ENCODE measurements around the gene ANXA11.

The ANXA11 gene

GRCh38 chr10:80161321-80162083, 43.8 kb downstream of the ANXA11 start:
- Histone ChIP-seq H3K9me2 (ENCODE audit: low read depth, low read length) (no peaks in the 10 kb centered on the region), H3K36me3 (ENCODE audit: insufficient read depth, low read length) (peaks cover 90% of the 10 kb centered on the region), H3K9ac (ENCODE audit: low read length) (no peak overlapping the region), H4K20me1 (ENCODE audit: insufficient read depth, low read length) (no peaks in the 10 kb centered on the region), H3F3A (ENCODE audit: insufficient read depth, low read length) (no peaks in the 10 kb centered on the region), H3K4me3 (ENCODE audit: low read depth, low read length, poor library complexity, severe bottlenecking) (no peak overlapping the region), H3K4me2 (ENCODE audit: low read length) (no peak overlapping the region), H3K79me2 (ENCODE audit: insufficient read depth, low read length) (no peaks in the 10 kb centered on the region), H2AFZ (ENCODE audit: low read length) (no peak overlapping the region), H3K4me1 (ENCODE audit: insufficient read depth, low read length, severe bottlenecking) (no peaks in the 10 kb centered on the region), H3K27ac (ENCODE audit: low read depth, low read length, poor library complexity, severe bottlenecking) (no peak overlapping the region), H3K27me3 (ENCODE audit: insufficient read depth, low read length) (no peaks in the 10 kb centered on the region), H3K9me3 (ENCODE audit: low read length) (no peaks in the 10 kb centered on the region)
- peak; percentile 39; the same call in 1 of the 2 replicates for TF ChIP-seq CTCF (IDR thresholded peaks at IDR 0.05; ENCODE audit: low read length)
- TF ChIP-seq EZH2 (IDR thresholded peaks at IDR 0.05; ENCODE audit: borderline replicate concordance, low read length): no peak

GRCh38 chr10:80160361-80161320, 44.7 kb downstream of the ANXA11 start:
- H2AFZ ChIP-seq (ENCODE audit: low read length): no peak overlapping the region
- H3F3A ChIP-seq (ENCODE audit: insufficient read depth, low read length): no peaks in the 10 kb centered on the region
- no peaks in the 10 kb centered on the region for H3K27me3 ChIP-seq (ENCODE audit: insufficient read depth, low read length)
- no peak overlapping the region for H3K27ac ChIP-seq (ENCODE audit: low read depth, low read length, poor library complexity, severe bottlenecking)
- H3K9me3 ChIP-seq (ENCODE audit: low read length): no peaks in the 10 kb centered on the region
- H3K4me1 ChIP-seq (ENCODE audit: insufficient read depth, low read length, severe bottlenecking): no peaks in the 10 kb centered on the region
- H3K9me2 ChIP-seq (ENCODE audit: low read depth, low read length): no peaks in the 10 kb centered on the region
- H3K36me3 ChIP-seq (ENCODE audit: insufficient read depth, low read length): peaks cover 91% of the 10 kb centered on the region
- H3K79me2 ChIP-seq (ENCODE audit: insufficient read depth, low read length): no peaks in the 10 kb centered on the region
- H3K4me3 ChIP-seq (ENCODE audit: low read depth, low read length, poor library complexity, severe bottlenecking): no peak overlapping the region
- H3K9ac ChIP-seq (ENCODE audit: low read length): no peak overlapping the region
- no peak for TF ChIP-seq EZH2 (IDR thresholded peaks at IDR 0.05; ENCODE audit: borderline replicate concordance, low read length)
- no peak for TF ChIP-seq CTCF (IDR thresholded peaks at IDR 0.05; ENCODE audit: low read length)
- H4K20me1 ChIP-seq (ENCODE audit: insufficient read depth, low read length): no peaks in the 10 kb centered on the region
- no peak overlapping the region for H3K4me2 ChIP-seq (ENCODE audit: low read length)

- no peaks in the 10 kb centered on the region for H3F3A ChIP-seq (ENCODE audit: insufficient read depth, low read length)
- no peak for TF ChIP-seq CTCF (IDR thresholded peaks at IDR 0.05; ENCODE audit: low read length)
- no peak for TF ChIP-seq EZH2 (IDR thresholded peaks at IDR 0.05; ENCODE audit: borderline replicate concordance, low read length)
- H2AFZ ChIP-seq (ENCODE audit: low read length): no peak overlapping the region
- H3K79me2 ChIP-seq (ENCODE audit: insufficient read depth, low read length): no peaks in the 10 kb centered on the region
- H4K20me1 ChIP-seq (ENCODE audit: insufficient read depth, low read length): no peaks in the 10 kb centered on the region
- no peak overlapping the region for H3K4me2 ChIP-seq (ENCODE audit: low read length)
- no peaks in the 10 kb centered on the region for H3K9me3 ChIP-seq (ENCODE audit: low read length)
- H3K27ac ChIP-seq (ENCODE audit: low read depth, low read length, poor library complexity, severe bottlenecking): no peak overlapping the region
- H3K4me3 ChIP-seq (ENCODE audit: low read depth, low read length, poor library complexity, severe bottlenecking): no peak overlapping the region
- H3K27me3 ChIP-seq (ENCODE audit: insufficient read depth, low read length): no peaks in the 10 kb centered on the region
- H3K9me2 ChIP-seq (ENCODE audit: low read depth, low read length): no peaks in the 10 kb centered on the region
- no peaks in the 10 kb centered on the region for H3K4me1 ChIP-seq (ENCODE audit: insufficient read depth, low read length, severe bottlenecking)
- H3K36me3 ChIP-seq (ENCODE audit: insufficient read depth, low read length): peaks cover 93% of the 10 kb centered on the region
- no peak overlapping the region for H3K9ac ChIP-seq (ENCODE audit: low read length)
Measured at GRCh38 chr10:80159166-80159873, 46.0 kb downstream of the ANXA11 start.

Data from OCI-LY1 (cell line).